ENCODE data around the gene ANK3. TPM values are rescaled to one million over a fixed set of nuclear protein-coding genes. Genes with fewer than 3 reads are reported as not detected.

The ANK3 gene
- total RNA-seq (49.0 and 58.3 TPM in 2 replicates), polyA plus RNA-seq (26.2 and 27.7 TPM in 2 replicates)

DNA sequence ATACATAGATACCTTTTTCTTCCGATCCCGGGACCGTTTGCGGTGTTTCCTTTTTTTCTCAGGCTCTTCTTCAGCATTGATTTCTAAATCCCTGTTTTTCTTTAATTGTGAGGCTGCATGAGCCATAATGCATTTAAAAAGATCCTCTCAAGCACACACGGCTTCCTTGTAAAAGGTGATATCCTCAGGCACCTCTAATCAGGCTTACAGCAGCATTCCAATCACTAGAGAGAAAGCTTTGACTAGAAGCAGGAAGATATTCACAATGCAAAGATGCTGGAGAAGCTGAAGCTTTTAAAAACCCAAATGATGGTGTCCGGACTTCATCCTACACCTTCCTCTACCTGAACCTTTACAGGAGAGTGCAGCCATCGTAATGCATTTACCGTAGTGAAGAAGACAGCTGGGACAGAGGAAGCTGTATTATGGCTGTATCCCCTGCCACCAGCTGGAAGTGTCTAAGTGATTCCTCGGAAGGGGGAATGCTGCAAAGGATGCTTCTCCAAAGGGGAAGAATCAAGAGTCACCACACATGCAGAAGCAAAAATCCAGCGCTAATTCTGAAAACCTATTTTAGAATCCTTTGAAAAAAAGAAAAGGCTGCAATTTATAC is at the start of gene ANK3:
Gene ANK3 (minus strand): TSS at position 463 of the 613 bp plus-strand sequence. CDS start 337 bp downstream, at position 126.
- no peaks in the 10 kb centered on the region for H3K79me2 ChIP-seq
- 63% methylated on average over 10 of the region's 10 CpGs for WGBS (ENCODE audit: low lambda C conversion rate, missing lambda C conversion rate)
- H3K4me3 ChIP-seq = no peak within 1 kb of the TSS
- no peaks in the 10 kb centered on the region for H3K27me3 ChIP-seq
- DNase-seq (ENCODE audit: low spot score) = no peak
- no peaks in the 10 kb centered on the region for H3K36me3 ChIP-seq (replicated peaks; ENCODE audit: insufficient read depth, low read depth)
- H3K4me1 ChIP-seq (ENCODE audit: insufficient read depth) = no peaks in the 10 kb centered on the region
- no peaks in the 10 kb centered on the region for H3K9me2 ChIP-seq (replicated peaks; ENCODE audit: insufficient read depth)
- no peak within 1 kb of the TSS for H3K27ac ChIP-seq
- peak within 1 kb of the TSS; percentile 49 for H3K4me2 ChIP-seq
- no peaks in the 10 kb centered on the region for H4K20me1 ChIP-seq (ENCODE audit: insufficient read depth, poor library complexity, severe bottlenecking)
- no peak within 1 kb of the TSS for H2AFZ ChIP-seq
- TF ChIP-seq EZH2phosphoT487 (IDR thresholded peaks at IDR 0.05; ENCODE audit: low read depth, severe bottlenecking, unreplicated experiment) = no peak
- no peak for TF ChIP-seq CTCF (IDR thresholded peaks at IDR 0.05; ENCODE audit: poor library complexity)
- H3K9me3 ChIP-seq (ENCODE audit: low read depth) = no peaks in the 10 kb centered on the region

- no peak for TF ChIP-seq EZH2phosphoT487 (IDR thresholded peaks at IDR 0.05; ENCODE audit: low read depth, severe bottlenecking, unreplicated experiment)
- no peak for TF ChIP-seq EZH2 (IDR thresholded peaks at IDR 0.05; ENCODE audit: borderline replicate concordance)
- TF ChIP-seq CTCF (IDR thresholded peaks at IDR 0.05; ENCODE audit: poor library complexity) = peak; percentile 82
- DNase-seq (ENCODE audit: low spot score) = peak; percentile 65
- Histone ChIP-seq H4K20me1 (ENCODE audit: insufficient read depth, poor library complexity, severe bottlenecking) (no peaks in the 10 kb centered on the region), H3K9me2 (replicated peaks; ENCODE audit: insufficient read depth) (no peaks in the 10 kb centered on the region), H3K4me1 (ENCODE audit: insufficient read depth) (no peaks in the 10 kb centered on the region), H3K27me3 (no peaks in the 10 kb centered on the region), H3K4me2 (no peak overlapping the region), H3K4me3 (no peak overlapping the region), H3K36me3 (replicated peaks; ENCODE audit: insufficient read depth, low read depth) (no peaks in the 10 kb centered on the region), H3K9me3 (ENCODE audit: low read depth) (no peaks in the 10 kb centered on the region), H2AFZ (no peak overlapping the region), H3K27ac (no peak overlapping the region), H3K79me2 (no peaks in the 10 kb centered on the region)
- WGBS (ENCODE audit: low lambda C conversion rate, missing lambda C conversion rate) = 65% methylated on average over 3 of the region's 3 CpGs
These were observed 44.9 kb upstream of the ANK3 start for GRCh38 chr10:60434418-60435046.

GRCh38 chr10:60433684-60434083 is 44.0 kb upstream of the ANK3 start:
- no peaks in the 10 kb centered on the region for H3K9me2 ChIP-seq (replicated peaks; ENCODE audit: insufficient read depth)
- H4K20me1 ChIP-seq (ENCODE audit: insufficient read depth, poor library complexity, severe bottlenecking) = no peaks in the 10 kb centered on the region
- 66% methylated on average over 3 of the region's 3 CpGs for WGBS (ENCODE audit: low lambda C conversion rate, missing lambda C conversion rate)
- H3K79me2 ChIP-seq = no peaks in the 10 kb centered on the region
- H3K36me3 ChIP-seq (replicated peaks; ENCODE audit: insufficient read depth, low read depth) = no peaks in the 10 kb centered on the region
- no peaks in the 10 kb centered on the region for H3K27me3 ChIP-seq
- TF ChIP-seq CTCF (IDR thresholded peaks at IDR 0.05; ENCODE audit: poor library complexity) (no peak), EZH2 (IDR thresholded peaks at IDR 0.05; ENCODE audit: borderline replicate concordance) (no peak), EZH2phosphoT487 (IDR thresholded peaks at IDR 0.05; ENCODE audit: low read depth, severe bottlenecking, unreplicated experiment) (no peak)
- no peak overlapping the region for H3K4me3 ChIP-seq
- no peaks in the 10 kb centered on the region for H3K4me1 ChIP-seq (ENCODE audit: insufficient read depth)
- H3K4me2 ChIP-seq = no peak overlapping the region
- no peak for DNase-seq (ENCODE audit: low spot score)
- H3K9me3 ChIP-seq (ENCODE audit: low read depth) = no peaks in the 10 kb centered on the region
- no peak overlapping the region for H2AFZ ChIP-seq
- no peak overlapping the region for H3K27ac ChIP-seq
